ENCODE measurements around the gene SIPA1L3.

SIPA1L3 gene

DNA sequence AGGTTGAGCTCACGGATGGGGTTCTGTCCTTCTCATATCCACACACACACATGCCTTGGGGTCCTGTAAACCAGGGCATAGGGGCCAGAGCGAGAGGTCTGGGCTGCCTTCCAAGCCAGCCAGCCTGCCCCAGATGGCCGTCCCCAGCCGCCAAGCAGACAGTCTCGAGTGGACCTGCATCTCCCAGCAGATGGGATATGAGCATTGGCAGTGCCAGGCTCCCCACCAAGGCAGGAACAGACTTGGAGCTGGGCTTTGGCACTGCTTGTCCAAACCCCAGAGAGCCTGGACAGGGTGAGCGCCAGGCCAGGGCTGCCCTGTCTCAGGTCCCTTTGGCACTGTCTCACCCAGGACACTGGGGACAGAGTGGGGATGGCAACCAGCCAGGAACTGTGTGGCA is 186.6 kb downstream of the SIPA1L3 start:
- Histone ChIP-seq H2AK5ac (ENCODE audit: low read depth, low read length) (peak overlapping the region; percentile 44), H2BK12ac (ENCODE audit: low read length) (no peak overlapping the region), H4K8ac (ENCODE audit: low read depth, low read length) (no peak overlapping the region), H3K27me3 (ENCODE audit: control insufficient read depth in 3 of 3, insufficient read depth in 3 of 3, low read depth in 1 of 3, low read length in 3 of 3) (no peaks in the 10 kb centered on the region), H3K4me1 (ENCODE audit: control insufficient read depth in 2 of 2, insufficient read depth in 1 of 2, low read depth in 1 of 2, low read length in 2 of 2) (no peaks in the 10 kb centered on the region), H3K79me1 (ENCODE audit: low read depth, low read length) (peaks cover under 1% of the 10 kb centered on the region), H3K4me3 (ENCODE audit: low read length in 2 of 2) (no peak overlapping the region), H3K27ac (replicated peaks; ENCODE audit: low read length) (no peak overlapping the region), H3K9ac (ENCODE audit: low read depth, low read length, poor library complexity) (peak overlapping the region; percentile 31), H2BK120ac (ENCODE audit: low read depth, low read length) (peak overlapping the region; percentile 27), H4K91ac (ENCODE audit: low read depth, low read length, poor library complexity) (no peak overlapping the region), H3K4me2 (ENCODE audit: insufficient read depth, low read length, poor library complexity, severe bottlenecking) (no peak overlapping the region), H3K36me3 (replicated peaks in 1 of 2; ENCODE audit: control insufficient read depth in 2 of 2, insufficient read depth in 2 of 2, low read length in 2 of 2) (peaks cover 2 to 47% of the 10 kb centered on the region in 2 donors), H2BK15ac (ENCODE audit: low read length) (no peak overlapping the region), H3K23ac (ENCODE audit: low read depth, low read length, poor library complexity) (no peak overlapping the region), H2BK5ac (ENCODE audit: low read length) (no peak overlapping the region), H3K18ac (ENCODE audit: low read length) (no peak overlapping the region), H3K4ac (ENCODE audit: low read length) (no peak overlapping the region), H2AFZ (ENCODE audit: low read length) (no peak overlapping the region), H3K14ac (ENCODE audit: low read length) (no peak overlapping the region), H3K9me3 (replicated peaks in 1 of 2; ENCODE audit: control insufficient read depth in 2 of 2, insufficient read depth in 1 of 2, low read depth in 1 of 2, low read length in 2 of 2) (peaks cover 0 to 2% of the 10 kb centered on the region in 2 donors)
- WGBS, 2 donors (ENCODE audit: extremely low coverage in 2 of 2, insufficient read length in 2 of 2, insufficient replicate concordance in 1 of 2) = no CpG with 5 or more reads among the region's 6 CpGs
- no peak for DNase-seq (ENCODE audit: low spot score)

DNA sequence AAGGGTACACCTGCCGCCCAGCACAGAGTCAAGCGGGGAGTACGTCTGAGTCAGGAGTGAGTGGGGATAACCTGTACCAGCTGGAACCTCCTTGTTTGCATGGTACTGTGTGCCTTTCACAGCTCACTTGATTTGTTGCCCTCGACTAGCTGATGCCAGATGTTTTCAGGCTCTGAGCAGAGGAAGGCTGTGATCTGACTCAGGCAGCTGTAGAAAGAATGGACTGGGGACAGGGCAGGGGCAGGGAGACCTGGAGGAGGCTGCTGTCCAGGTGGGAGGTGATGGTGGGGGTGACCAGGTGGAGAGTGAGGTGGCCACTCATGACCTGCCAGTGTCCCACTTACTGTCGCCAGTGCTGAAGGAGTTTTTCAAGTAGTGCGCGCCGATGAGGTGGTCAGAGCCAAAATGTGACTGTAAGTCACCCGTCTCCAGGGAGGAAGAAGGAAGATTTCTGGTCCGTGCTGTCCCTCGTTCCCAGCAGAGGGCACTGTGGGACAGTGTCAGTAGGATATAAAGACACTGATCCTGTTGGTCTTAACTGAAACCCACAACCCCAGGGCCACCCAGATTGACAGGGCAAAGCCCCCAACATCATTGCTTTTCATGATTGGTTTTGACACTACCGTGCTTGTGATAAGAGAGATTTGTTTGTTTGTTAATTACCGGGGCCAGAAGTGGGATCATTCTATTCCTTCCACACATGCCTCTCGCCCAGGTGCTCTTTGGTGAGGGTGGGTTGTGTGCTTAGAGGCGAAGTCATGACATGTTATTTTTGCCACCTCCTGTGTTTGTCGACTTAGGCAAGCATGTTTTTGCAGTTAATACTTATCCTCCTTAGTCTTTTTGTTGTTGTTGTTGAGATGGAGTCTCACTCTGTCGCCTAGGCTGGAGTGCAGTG is 188.7 kb downstream of the SIPA1L3 start:
- Histone ChIP-seq H3K18ac (ENCODE audit: low read length) (no peak overlapping the region), H4K91ac (ENCODE audit: low read depth, low read length, poor library complexity) (no peak overlapping the region), H3K36me3 (replicated peaks in 1 of 2; ENCODE audit: control insufficient read depth in 2 of 2, insufficient read depth in 2 of 2, low read length in 2 of 2) (peaks cover 11 to 48% of the 10 kb centered on the region in 2 donors), H2AK5ac (ENCODE audit: low read depth, low read length) (no peak overlapping the region), H3K27me3 (ENCODE audit: control insufficient read depth in 3 of 3, insufficient read depth in 3 of 3, low read depth in 1 of 3, low read length in 3 of 3) (no peaks in the 10 kb centered on the region), H3K14ac (ENCODE audit: low read length) (no peak overlapping the region), H3K79me1 (ENCODE audit: low read depth, low read length) (peaks cover 2% of the 10 kb centered on the region), H3K23ac (ENCODE audit: low read depth, low read length, poor library complexity) (no peak overlapping the region), H2AFZ (ENCODE audit: low read length) (no peak overlapping the region), H3K9ac (ENCODE audit: low read depth, low read length, poor library complexity) (no peak overlapping the region), H4K8ac (ENCODE audit: low read depth, low read length) (no peak overlapping the region), H3K27ac (replicated peaks; ENCODE audit: low read length) (no peak overlapping the region), H3K4me2 (ENCODE audit: insufficient read depth, low read length, poor library complexity, severe bottlenecking) (no peak overlapping the region), H3K9me3 (replicated peaks in 1 of 2; ENCODE audit: control insufficient read depth in 2 of 2, insufficient read depth in 1 of 2, low read depth in 1 of 2, low read length in 2 of 2) (peaks cover 12% of the 10 kb centered on the region in 2 donors), H3K4me1 (ENCODE audit: control insufficient read depth in 2 of 2, insufficient read depth in 1 of 2, low read depth in 1 of 2, low read length in 2 of 2) (no peaks in the 10 kb centered on the region), H2BK120ac (ENCODE audit: low read depth, low read length) (no peak overlapping the region), H2BK5ac (ENCODE audit: low read length) (no peak overlapping the region), H3K4ac (ENCODE audit: low read length) (no peak overlapping the region), H2BK12ac (ENCODE audit: low read length) (no peak overlapping the region), H2BK15ac (ENCODE audit: low read length) (no peak overlapping the region), H3K4me3 (ENCODE audit: low read length in 2 of 2) (no peak overlapping the region)
- peak; percentile 67 for DNase-seq (ENCODE audit: low spot score)
- WGBS, 2 donors (ENCODE audit: extremely low coverage in 2 of 2, insufficient read length in 2 of 2, insufficient replicate concordance in 1 of 2) = no CpG with 5 or more reads among the region's 17 CpGs

GRCh38 chr19:38099966-38100365 is 193.0 kb downstream of the SIPA1L3 start:
- H4K91ac ChIP-seq (ENCODE audit: low read depth, low read length, poor library complexity) = no peak overlapping the region
- H3K18ac ChIP-seq (ENCODE audit: low read length) = no peak overlapping the region
- H3K4me1 ChIP-seq (ENCODE audit: control insufficient read depth in 2 of 2, insufficient read depth in 1 of 2, low read depth in 1 of 2, low read length in 2 of 2) = no peaks in the 10 kb centered on the region
- no peak overlapping the region for H2BK15ac ChIP-seq (ENCODE audit: low read length)
- H4K8ac ChIP-seq (ENCODE audit: low read depth, low read length) = no peak overlapping the region
- WGBS, 2 donors (ENCODE audit: extremely low coverage in 2 of 2, insufficient read length in 2 of 2, insufficient replicate concordance in 1 of 2) = no CpG with 5 or more reads among the region's 8 CpGs
- H3K79me1 ChIP-seq (ENCODE audit: low read depth, low read length) = peaks cover 2% of the 10 kb centered on the region
- peaks cover 27 to 62% of the 10 kb centered on the region in 2 donors for H3K36me3 ChIP-seq (replicated peaks in 1 of 2; ENCODE audit: control insufficient read depth in 2 of 2, insufficient read depth in 2 of 2, low read length in 2 of 2)
- DNase-seq (ENCODE audit: low spot score) = no peak
- no peak overlapping the region for H2BK120ac ChIP-seq (ENCODE audit: low read depth, low read length)
- no peak overlapping the region for H2BK5ac ChIP-seq (ENCODE audit: low read length)
- H3K23ac ChIP-seq (ENCODE audit: low read depth, low read length, poor library complexity) = no peak overlapping the region
- no peak overlapping the region for H3K4ac ChIP-seq (ENCODE audit: low read length)
- H3K4me2 ChIP-seq (ENCODE audit: insufficient read depth, low read length, poor library complexity, severe bottlenecking) = no peak overlapping the region
- peaks cover 12 to 17% of the 10 kb centered on the region in 2 donors for H3K9me3 ChIP-seq (replicated peaks in 1 of 2; ENCODE audit: control insufficient read depth in 2 of 2, insufficient read depth in 1 of 2, low read depth in 1 of 2, low read length in 2 of 2)
- no peak overlapping the region for H3K9ac ChIP-seq (ENCODE audit: low read depth, low read length, poor library complexity)
- no peak overlapping the region for H3K14ac ChIP-seq (ENCODE audit: low read length)
- H3K27ac ChIP-seq (replicated peaks; ENCODE audit: low read length) = no peak overlapping the region
- no peak overlapping the region for H3K4me3 ChIP-seq (ENCODE audit: low read length in 2 of 2)
- no peak overlapping the region for H2AFZ ChIP-seq (ENCODE audit: low read length)
- H3K27me3 ChIP-seq (ENCODE audit: control insufficient read depth in 3 of 3, insufficient read depth in 3 of 3, low read depth in 1 of 3, low read length in 3 of 3) = peaks cover 0 to 2% (median 0%) of the 10 kb centered on the region in 3 experiments
- no peak overlapping the region for H2BK12ac ChIP-seq (ENCODE audit: low read length)
- H2AK5ac ChIP-seq (ENCODE audit: low read depth, low read length) = no peak overlapping the region

DNA sequence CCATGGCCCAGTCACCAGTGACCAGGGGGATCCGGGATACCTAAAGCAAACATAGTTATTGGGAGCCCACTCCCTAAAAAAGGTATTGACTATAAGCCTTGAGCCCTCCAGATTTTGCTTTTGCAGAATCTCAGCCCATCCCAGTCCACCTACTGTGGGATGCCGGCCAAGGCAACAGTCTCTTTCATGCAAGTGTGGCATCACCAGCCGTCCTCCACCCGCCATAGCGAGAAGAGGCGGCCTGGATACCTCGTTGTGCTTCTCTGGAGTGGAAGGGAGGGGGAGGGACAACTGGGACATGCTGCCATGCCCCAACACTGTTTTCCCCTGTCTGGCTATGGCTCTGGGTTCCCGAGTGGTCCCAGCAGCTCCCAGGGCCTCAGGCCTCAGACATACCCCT is 193.6 kb downstream of the SIPA1L3 start:
- Histone ChIP-seq H3K4me3 (ENCODE audit: low read length in 2 of 2) (no peak overlapping the region), H3K27me3 (ENCODE audit: control insufficient read depth in 3 of 3, insufficient read depth in 3 of 3, low read depth in 1 of 3, low read length in 3 of 3) (peaks cover 0 to 2% (median 0%) of the 10 kb centered on the region in 3 experiments), H3K14ac (ENCODE audit: low read length) (no peak overlapping the region), H3K36me3 (replicated peaks in 1 of 2; ENCODE audit: control insufficient read depth in 2 of 2, insufficient read depth in 2 of 2, low read length in 2 of 2) (peaks cover 28 to 67% of the 10 kb centered on the region in 2 donors), H2BK12ac (ENCODE audit: low read length) (no peak overlapping the region), H4K91ac (ENCODE audit: low read depth, low read length, poor library complexity) (no peak overlapping the region), H3K4me2 (ENCODE audit: insufficient read depth, low read length, poor library complexity, severe bottlenecking) (no peak overlapping the region), H3K27ac (replicated peaks; ENCODE audit: low read length) (no peak overlapping the region), H2BK120ac (ENCODE audit: low read depth, low read length) (no peak overlapping the region), H3K4me1 (ENCODE audit: control insufficient read depth in 2 of 2, insufficient read depth in 1 of 2, low read depth in 1 of 2, low read length in 2 of 2) (no peaks in the 10 kb centered on the region), H3K4ac (ENCODE audit: low read length) (no peak overlapping the region), H3K79me1 (ENCODE audit: low read depth, low read length) (peaks cover 2% of the 10 kb centered on the region), H3K23ac (ENCODE audit: low read depth, low read length, poor library complexity) (no peak overlapping the region), H3K9me3 (replicated peaks in 1 of 2; ENCODE audit: control insufficient read depth in 2 of 2, insufficient read depth in 1 of 2, low read depth in 1 of 2, low read length in 2 of 2) (peaks cover 12 to 17% of the 10 kb centered on the region in 2 donors), H2AK5ac (ENCODE audit: low read depth, low read length) (no peak overlapping the region), H4K8ac (ENCODE audit: low read depth, low read length) (no peak overlapping the region), H2BK5ac (ENCODE audit: low read length) (no peak overlapping the region), H2AFZ (ENCODE audit: low read length) (no peak overlapping the region), H3K9ac (ENCODE audit: low read depth, low read length, poor library complexity) (no peak overlapping the region), H3K18ac (ENCODE audit: low read length) (no peak overlapping the region), H2BK15ac (ENCODE audit: low read length) (no peak overlapping the region)
- WGBS, 2 donors (ENCODE audit: extremely low coverage in 2 of 2, insufficient read length in 2 of 2, insufficient replicate concordance in 1 of 2) = no CpG with 5 or more reads among the region's 8 CpGs
- DNase-seq (ENCODE audit: low spot score) = no peak

All from neuronal stem cell (in vitro differentiated cells).